K562 (cell line): ENCODE data around the gene CXCL1. TPM values are rescaled to one million over a fixed set of nuclear protein-coding genes. Genes with fewer than 3 reads are reported as not detected.

Experiments
- CBX5 ChIP-seq: IDR thresholded peaks from 2 replicates; pipeline ENCODE4 v1.6.1; 2014; ENCODE audit warnings: low read depth, borderline replicate concordance
- CTBP1 ChIP-seq: fragments of 450-650 bp; IDR thresholded peaks from 2 replicates; pipeline ENCODE4 v1.6.1; 2016; ENCODE audit warnings: borderline replicate concordance
- HINFP ChIP-seq: fragments of 450-650 bp; conservative IDR thresholded peaks from 2 replicates; pipeline ENCODE4 v1.6.1; 2016; ENCODE audit warnings: missing genetic modification characterization, low read depth, mild to moderate bottlenecking, control low read depth, missing compliant biosample characterization
- KAT8 ChIP-seq: fragments of 450-650 bp; IDR thresholded peaks from 2 replicates; pipeline ENCODE4 v1.6.1; 2016; ENCODE audit warnings: low read depth, mild to moderate bottlenecking
- POLR2AphosphoS5 ChIP-seq: IDR thresholded peaks from 2 replicates; pipeline ENCODE4 v1.6.1; 2011; ENCODE audit warnings: mild to moderate bottlenecking, low read depth, low read length, moderate library complexity; ENCODE audit not compliant: control insufficient read depth, insufficient read depth
- POLR2B ChIP-seq: fragments of 450-650 bp; IDR thresholded peaks from 2 replicates; pipeline ENCODE4 v1.6.1; 2018; ENCODE audit warnings: low read depth; ENCODE audit not compliant: partially characterized antibody
- RERE ChIP-seq: sonication (generic); formaldehyde crosslinking; IDR thresholded peaks from 2 replicates; pipeline ENCODE4 v1.8.0; 2023; ENCODE audit warnings: missing genetic modification reagents, mild to moderate bottlenecking, borderline replicate concordance
- SIX5 ChIP-seq, 2 experiments: IDR thresholded peaks; 2 replicates each; pipeline ENCODE4 v1.6.1; 2011; ENCODE audit warnings: low read length in 2 of 2, borderline replicate concordance in 1 of 2, low read depth in 1 of 2, mild to moderate bottlenecking in 1 of 2, moderate library complexity in 1 of 2; ENCODE audit not compliant: insufficient read depth in 1 of 2
- TCF7 ChIP-seq: sonication (generic); IDR thresholded peaks from 2 replicates; pipeline ENCODE4 v1.6.1; 2016; ENCODE audit warnings: antibody characterized with exemption, borderline replicate concordance
- ZFP36 ChIP-seq: fragments of 150-350 bp; IDR thresholded peaks from 2 replicates; pipeline ENCODE4 v1.6.1; 2018; ENCODE audit warnings: low read length, low read depth; ENCODE audit not compliant: partially characterized antibody
- polyA plus RNA-seq, 8 experiments: library from polyadenylated mRNA; depleted of rRNA in 4 of 8; stranded (reverse) in 5 of 8; unstranded in 3 of 8; fragments of >200 nt; fragmentation: Nextera tagmentation in 2 of 8; fragmentation: Illumina TruSeq in 1 of 8; extraction: Ambion mirVana in 2 of 8; extraction: Trizol in 1 of 8; gene quantifications; 2 replicates each; pipeline versions ENCODE4 v1.2.1 to v1.2.3, GENCODE V29; 2011 to 2014; ENCODE audit warnings: inconsistent platforms in 1 of 8, missing spikeins in 1 of 8
- total RNA-seq, 7 experiments: library from RNA; depleted of rRNA in 6 of 7; stranded (reverse); fragments of >200 nt in 6 of 7; fragmentation: Illumina TruSeq in 2 of 7; extraction: Trizol in 2 of 7; gene quantifications; 2 replicates each; pipeline versions ENCODE4 v1.2.1 to v1.2.3, GENCODE V29; 2011 to 2021; ENCODE audit warnings: low replicate concordance in 1 of 7

Gene CXCL1
- total and polyA plus RNA-seq, 9 of the 15 experiments (the other 6 are each of a cell fraction or from before 2014, with no cell fraction given), result 0.07 to 2.2 (median 0.32) TPM; not detected in 3

GRCh38 chr4:73918058-73918457 is 48.9 kb downstream of the CXCL1 start (continued):
- TF ChIP-seq RERE (no peak), TCF7 (no peak), SIX5 (IDR thresholded peaks at IDR 0.05; ENCODE audit: borderline replicate concordance in 1 of 2, insufficient read depth in 1 of 2, low read depth in 1 of 2, low read length in 2 of 2) (no peak), POLR2B (no peak), KAT8 (no peak), HINFP (tag) (no peak), POLR2AphosphoS5 (no peak), CBX5 (no peak), CTBP1 (no peak), ZFP36 (no peak)
